ENCODE results near the gene FUT3. TPM values are rescaled to one million over a fixed set of nuclear protein-coding genes. Genes with fewer than 3 reads are reported as not detected.
A peak's percentile ranks its signal among the peaks of the same experiment; 100 is the strongest.

Gene FUT3
- total RNA-seq, 1 experiment from 2014 or later, result 0.48 TPM

GRCh38 chr19:5831159-5831558, 20.1 kb downstream of the FUT3 start (continued):
- TF ChIP-seq PRDM15 (CRISPR knock-in tag; IDR thresholded peaks at IDR 0.05), result no peak
- TF ChIP-seq ETV6 (CRISPR knock-in tag; IDR thresholded peaks at IDR 0.05), result no peak
- TF ChIP-seq NR1H2 (CRISPR knock-in tag; IDR thresholded peaks at IDR 0.05), result no peak
- TF ChIP-seq ZSCAN18 (CRISPR knock-in tag; IDR thresholded peaks at IDR 0.05), result no peak
- no peak for TF ChIP-seq ZNF396 (CRISPR knock-in tag; IDR thresholded peaks at IDR 0.05; ENCODE audit: borderline replicate concordance)
- no peak for TF ChIP-seq TCF7 (CRISPR knock-in tag; IDR thresholded peaks at IDR 0.05; ENCODE audit: low read depth)
- TF ChIP-seq USF2 (CRISPR knock-in tag; IDR thresholded peaks at IDR 0.05), result no peak
- TF ChIP-seq GABPB1 (CRISPR knock-in tag; IDR thresholded peaks at IDR 0.05), result no peak
- no peak for TF ChIP-seq ERG (CRISPR knock-in tag; IDR thresholded peaks at IDR 0.05)

- ATAC-seq (no peak), DNase-seq (ENCODE audit: low spot score) (no peak)
- Mint-ChIP-seq H3K27me3 (ENCODE audit: low read depth) (peaks cover 11% of the 10 kb centered on the region), H3K27ac (peak overlapping the region; percentile 36; the same call in 1 of the 2 replicates), H3K4me3 (peak overlapping the region; percentile 91), H3K9me3 (no peaks in the 10 kb centered on the region), H3K4me1 (peaks cover 6% of the 10 kb centered on the region), H3K36me3 (no peaks in the 10 kb centered on the region)
- TF ChIP-seq ZBTB21 (CRISPR knock-in tag; IDR thresholded peaks at IDR 0.05; ENCODE audit: borderline replicate concordance) (no peak), GTF2I (CRISPR knock-in tag; conservative IDR thresholded peaks at IDR 0.05) (peak; percentile 73; the same call in 1 of the 2 replicates), HMGA2 (CRISPR knock-in tag; IDR thresholded peaks at IDR 0.05) (no peak), ZNF532 (CRISPR knock-in tag; IDR thresholded peaks at IDR 0.05; ENCODE audit: borderline replicate concordance) (no peak), CBFB (CRISPR knock-in tag; IDR thresholded peaks at IDR 0.05; ENCODE audit: low read depth) (no peak), TEAD1 (CRISPR knock-in tag; IDR thresholded peaks at IDR 0.05) (no peak), TEAD4 (CRISPR knock-in tag; IDR thresholded peaks at IDR 0.05) (no peak), ETV6 (CRISPR knock-in tag; IDR thresholded peaks at IDR 0.05) (no peak)
- ChIA-PET CTCF (interaction anchor here (1.7 to 6.9 kb wide), 5 partner anchors 25 to 192 kb away, joined by 10 to 115 read pairs (median 12); partner anchors contain the start of genes NDUFA11, NRTN and VMAC), POLR2A (interaction anchor here (2.3 to 3.0 kb wide), 3 partner anchors 25 to 76 kb away, joined by 5 to 22 read pairs (median 18); partner anchors contain the start of genes NDUFA11, NRTN and VMAC)
Measured at GRCh38 chr19:5829567-5830310, 21.5 kb downstream of the FUT3 start.

All from WTC11 (cell line).